IPS DF 4.7 (cell line): ENCODE data around the gene CXCL10.
"Not testable (repeated sequence)": the region's sequence is repeated elsewhere in the genome, so short reads cannot be mapped to it uniquely, and the experiment has no call there.

Experiments
- DNase-seq: peaks from one replicate; pipeline ENCODE4 v3.0.0-alpha.2; 2013; ENCODE audit warnings: low spot score; ENCODE audit errors: extremely low read depth

Gene CXCL10

DNA sequence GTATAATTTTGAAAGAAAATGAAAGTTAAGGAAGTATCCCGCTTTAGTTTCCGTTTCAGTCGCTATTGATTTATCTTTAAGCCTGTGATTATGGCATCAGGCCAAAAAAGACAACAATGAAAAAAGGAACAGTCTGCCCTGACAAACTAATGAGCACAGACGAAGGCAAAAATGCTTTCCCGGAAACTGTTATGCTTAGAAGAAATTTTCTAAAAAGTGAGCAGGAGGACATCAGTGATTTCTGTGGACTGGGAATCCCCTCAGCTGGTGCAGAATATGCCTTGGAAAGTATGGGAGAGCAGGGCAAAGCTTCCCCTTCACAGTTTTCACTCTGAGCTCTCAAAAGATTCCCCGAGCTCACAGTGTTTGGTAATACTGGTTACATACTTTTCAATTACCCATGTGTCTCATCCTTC, 5.1 kb upstream of the CXCL10 start:
- no peak for DNase-seq

DNA sequence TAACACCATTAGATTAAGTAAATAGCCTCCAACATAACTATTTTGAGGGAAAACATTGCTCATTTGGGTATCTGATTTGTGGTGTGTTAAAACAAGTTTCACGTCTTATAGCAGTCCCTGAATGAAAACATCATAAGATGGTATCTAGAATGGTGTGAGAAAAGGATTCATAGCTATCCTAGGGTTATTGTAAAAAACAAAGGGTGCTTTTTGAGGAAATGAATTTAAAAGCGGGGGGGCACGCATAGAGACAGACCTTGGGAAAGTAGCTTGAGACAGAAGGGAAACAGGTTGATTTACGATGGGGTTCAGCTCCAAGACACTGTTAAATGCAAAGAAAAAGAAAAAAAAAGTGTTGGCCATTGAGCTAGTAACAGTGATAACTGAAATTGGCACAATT, 768 bp upstream of the CXCL10 start:
- DNase-seq: no peak

- DNase-seq: no peak
Measured at GRCh38 chr4:76022677-76023076, 620 bp downstream of the CXCL10 start.

DNA sequence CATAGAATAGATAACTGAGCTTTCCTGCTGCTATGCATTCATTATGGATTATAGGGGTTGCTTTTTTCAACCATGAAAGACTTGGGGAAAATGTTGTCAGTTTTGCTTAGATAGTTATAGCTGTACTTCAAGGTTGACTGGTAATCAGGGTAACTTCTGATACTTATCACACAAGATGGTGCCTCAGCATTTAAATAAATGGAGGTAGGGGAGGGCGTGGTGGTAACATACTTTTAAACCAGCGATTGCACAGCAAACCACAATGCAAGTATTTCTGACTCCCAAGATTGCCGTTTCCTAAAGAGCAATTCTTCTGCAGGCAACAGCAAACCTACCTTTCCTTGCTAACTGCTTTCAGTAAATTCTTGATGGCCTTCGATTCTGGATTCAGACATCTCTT, 1.3 kb downstream of the CXCL10 start:
- DNase-seq: no peak

GRCh38 chr4:76017056-76017686, 6.1 kb downstream of the CXCL10 start:
- DNase-seq: no peak

DNA sequence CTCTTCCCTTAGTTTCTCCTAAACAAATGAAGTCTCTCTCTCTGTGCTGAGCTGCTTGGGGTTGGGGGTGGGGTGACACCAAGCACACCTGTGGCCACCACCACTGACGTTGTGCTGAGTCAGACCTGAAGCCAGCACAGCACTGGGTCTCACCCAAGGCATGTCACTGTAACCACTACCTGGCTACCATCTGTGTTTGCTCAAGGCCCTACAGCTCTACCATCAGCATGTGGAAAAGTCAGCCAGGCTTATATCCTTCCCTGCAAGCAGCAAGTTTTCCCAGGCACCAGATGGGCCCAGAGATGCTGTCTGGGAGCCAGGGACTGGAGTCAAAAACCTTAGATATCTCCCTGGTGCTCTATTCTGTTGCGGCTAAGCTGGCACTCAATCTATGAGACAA, 6.9 kb downstream of the CXCL10 start:
- no peak for DNase-seq

- no peak for DNase-seq
Measured at GRCh38 chr4:76013540-76013939, 9.8 kb downstream of the CXCL10 start.

- no peak for DNase-seq
Measured at GRCh38 chr4:76012388-76012801, 10.9 kb downstream of the CXCL10 start.

GRCh38 chr4:76011700-76012387, 11.5 kb downstream of the CXCL10 start:
- DNase-seq: no peak

DNA sequence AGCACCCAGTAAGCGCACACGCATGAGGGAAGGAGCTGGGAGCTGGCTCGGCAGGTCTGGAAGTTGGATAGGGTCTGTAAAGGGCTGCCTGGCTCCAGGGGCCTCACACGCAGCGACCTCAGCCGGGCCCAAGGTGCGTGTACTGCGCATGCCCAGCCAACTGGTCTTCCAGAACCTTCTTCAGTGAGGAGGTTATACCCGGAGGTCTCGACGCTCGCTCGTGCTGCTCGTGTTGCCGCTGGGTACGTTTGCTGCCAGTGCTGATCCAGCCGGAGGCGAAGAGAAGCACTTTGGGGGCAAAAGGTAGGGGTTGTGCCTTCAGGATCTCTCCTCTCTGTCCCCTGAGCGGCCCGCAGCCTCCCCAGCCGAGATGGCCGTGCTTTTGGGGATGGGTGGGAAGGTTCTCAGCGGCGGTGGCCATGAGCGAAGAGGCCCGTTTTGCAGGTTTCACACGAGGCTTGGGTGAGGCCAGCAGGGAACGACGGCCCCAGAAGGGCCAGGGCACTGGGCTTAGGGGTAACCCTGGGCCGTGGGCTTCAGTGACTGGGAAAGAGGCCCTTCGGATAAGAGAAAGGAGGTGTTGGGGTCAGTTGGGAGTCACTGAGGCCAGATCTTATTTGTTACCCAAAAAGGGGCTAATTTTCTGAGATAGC, 12.2 kb downstream of the CXCL10 start:
- DNase-seq: no peak

GRCh38 chr4:76010576-76010975, 12.7 kb downstream of the CXCL10 start:
- DNase-seq: no peak

DNA sequence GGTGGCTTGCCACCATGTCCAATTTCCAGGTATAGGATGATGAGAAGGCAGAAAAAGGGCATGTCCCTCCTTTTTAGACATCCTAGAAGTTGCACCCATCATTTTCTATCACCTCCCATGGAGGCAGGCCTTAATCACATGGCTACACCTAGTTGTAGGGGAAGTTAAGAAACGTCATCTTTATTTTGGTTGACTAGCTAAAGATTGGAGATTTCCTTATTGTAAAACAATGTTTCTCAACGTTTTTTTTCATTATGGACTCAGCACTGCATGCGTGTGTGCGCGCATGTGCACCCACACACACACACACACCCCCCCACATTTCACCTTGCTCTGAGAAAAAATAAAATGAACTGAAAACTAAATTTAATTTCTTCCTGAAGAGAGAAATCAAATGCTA, 14.0 kb downstream of the CXCL10 start:
- DNase-seq: no peak

- no peak for DNase-seq
Measured at GRCh38 chr4:76007089-76007862, 16.0 kb downstream of the CXCL10 start, which contains the start of gene CXCL9. Gene CXCL9, minus strand, starts transcription at chr4:76007509. Its CDS starts 60 bp downstream, at chr4:76007449.

- no peak for DNase-seq
Measured at GRCh38 chr4:76003620-76004019, 19.7 kb downstream of the CXCL10 start.

- DNase-seq: no peak
Measured at GRCh38 chr4:76003035-76003434, 20.3 kb downstream of the CXCL10 start.

DNA sequence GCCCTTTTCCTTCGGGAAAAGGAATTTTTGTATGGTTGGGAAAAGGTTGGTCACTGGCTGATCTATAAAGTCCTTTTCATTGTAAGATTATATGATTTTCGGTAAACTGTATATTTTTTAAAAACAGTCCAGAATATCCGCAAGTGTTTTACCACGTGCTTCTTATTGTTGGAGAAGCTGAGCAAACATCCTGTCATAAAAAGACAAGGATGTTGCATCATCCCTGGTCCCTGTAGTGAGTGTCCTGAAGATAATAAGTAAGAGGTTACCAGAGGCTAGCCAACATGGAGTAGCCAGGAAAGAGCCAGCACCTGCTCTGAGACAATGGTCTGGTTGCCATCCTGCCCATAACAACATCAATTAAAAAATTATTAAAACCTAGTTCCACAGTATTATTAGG, 21.1 kb downstream of the CXCL10 start:
- no peak for DNase-seq

DNA sequence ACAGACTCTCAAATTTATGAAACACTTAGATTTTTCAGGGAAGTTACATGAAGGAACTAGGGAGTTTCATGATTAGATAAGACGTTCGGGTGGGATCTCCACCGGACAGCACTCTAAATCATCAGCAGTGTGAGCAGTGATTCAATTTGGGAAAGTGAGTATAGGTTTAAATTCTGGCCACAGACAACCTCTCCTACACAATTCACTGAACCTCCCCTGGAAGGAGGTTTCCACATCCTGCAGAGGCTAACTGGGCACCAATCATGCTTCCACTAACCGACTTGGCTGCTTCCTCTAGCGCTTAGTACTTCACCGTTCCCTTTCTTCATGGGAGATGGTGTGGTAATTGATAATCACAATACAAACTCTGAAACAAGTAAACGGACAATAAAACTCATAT, 21.6 kb downstream of the CXCL10 start:
- no peak for DNase-seq

DNA sequence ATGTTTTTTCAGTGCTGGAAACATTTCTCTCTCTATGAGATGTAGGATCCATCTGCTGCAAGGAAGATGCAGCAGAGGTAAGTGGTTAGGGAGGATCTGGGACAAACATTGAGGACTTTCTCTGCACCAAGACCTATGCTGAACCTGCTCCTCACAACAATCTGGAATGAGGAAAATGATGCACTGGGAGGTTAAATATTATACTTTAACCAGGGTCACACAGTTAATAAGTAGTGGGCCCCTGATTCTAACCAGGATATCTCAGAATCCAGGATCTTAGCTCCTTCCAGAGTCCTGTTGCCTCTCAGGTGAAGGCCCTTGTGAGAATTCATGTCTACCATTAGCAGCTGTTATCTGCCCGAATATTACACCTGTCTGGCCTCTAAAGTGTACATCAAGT, 23.0 kb downstream of the CXCL10 start:
- no peak for DNase-seq

DNA sequence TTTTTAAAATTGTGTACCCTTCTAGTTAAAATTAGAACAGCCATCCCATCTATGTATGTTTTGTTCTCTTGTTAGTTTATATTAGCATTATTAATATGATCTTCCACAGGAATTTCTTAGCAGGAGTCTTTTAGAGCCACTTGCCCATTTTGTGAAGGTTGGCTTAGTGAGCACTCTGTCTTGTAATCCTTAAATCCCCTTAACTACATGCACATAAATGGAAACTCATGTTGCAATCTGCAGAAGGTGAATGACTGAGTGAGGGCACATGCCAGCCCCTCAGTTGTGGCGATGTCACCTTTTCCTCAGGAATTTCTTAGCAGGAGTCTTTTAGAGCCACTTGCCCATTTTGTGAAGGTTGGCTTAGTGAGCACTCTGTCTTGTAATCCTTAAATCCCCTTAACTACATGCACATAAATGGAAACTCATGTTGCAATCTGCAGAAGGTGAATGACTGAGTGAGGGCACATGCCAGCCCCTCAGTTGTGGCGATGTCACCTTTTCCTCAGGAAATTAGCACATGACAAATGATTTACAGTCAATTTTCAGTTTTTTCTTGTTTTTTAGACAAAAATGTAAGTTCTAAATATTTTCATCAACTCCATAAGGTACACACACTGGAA, 24.7 kb downstream of the CXCL10 start:
- not testable (repeated sequence) for DNase-seq

DNA sequence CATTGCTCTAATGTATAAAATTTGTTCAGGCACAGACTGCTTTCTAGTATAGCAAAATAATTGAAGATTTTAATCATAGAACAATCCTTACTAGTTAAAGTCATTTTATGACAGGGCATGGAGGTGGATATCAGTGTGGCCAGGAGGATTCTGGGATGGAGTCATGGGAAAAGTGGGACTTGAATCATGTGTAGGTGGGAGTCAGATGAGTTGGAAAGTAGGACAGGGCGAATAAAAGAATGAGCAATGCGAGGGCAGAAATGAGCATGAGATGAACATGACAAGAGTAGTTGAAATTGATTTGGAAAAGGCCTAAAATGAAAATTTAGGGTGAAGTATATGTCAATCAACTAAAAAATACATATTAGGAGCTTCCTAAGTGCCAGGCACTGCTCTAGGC, 25.4 kb downstream of the CXCL10 start:
- no peak for DNase-seq

GRCh38 chr4:75997081-75997480, 26.2 kb downstream of the CXCL10 start:
- no peak for DNase-seq
